Keratinocyte (primary cell): ENCODE results near the gene OGFRL1. TPM values are rescaled to one million over a fixed set of nuclear protein-coding genes. Genes with fewer than 3 reads are reported as not detected.

ENCODE experiments used
- DNase-seq: peaks from one replicate; pipeline ENCODE4 v3.0.0-alpha.2; 2011; ENCODE audit warnings: low read depth, missing footprints, low spot score
- FAIRE-seq: peaks from 2 replicates; lab custom pipeline; 2011; peaks lifted over from hg19 to GRCh38; lab: Jason Lieb, UNC
- H2AFZ ChIP-seq: 2 replicates; pipeline ENCODE4 v1.6.0; 2012; ENCODE audit warnings: low read length, control low read depth, inconsistent platforms; ENCODE audit not compliant: control insufficient read depth
- H3K27ac ChIP-seq: 2 replicates; pipeline ENCODE4 v1.5.1; 2011; ENCODE audit warnings: low read length; ENCODE audit not compliant: control insufficient read depth, insufficient read depth
- H3K27me3 ChIP-seq: 3 replicates; pipeline ENCODE4 v1.6.0; 2011; ENCODE audit warnings: low read length; ENCODE audit not compliant: control insufficient read depth, insufficient read depth; ENCODE audit errors: extremely low read depth
- H3K36me3 ChIP-seq, 2 experiments: 2 replicates in 1 of 2; 3 replicates in 1 of 2; pipeline ENCODE4 v1.5.1; 2011; ENCODE audit warnings: low read length in 2 of 2, mild to moderate bottlenecking in 1 of 2; ENCODE audit not compliant: control insufficient read depth in 2 of 2, insufficient read depth in 2 of 2; ENCODE audit errors: extremely low read depth in 1 of 2
- H3K4me1 ChIP-seq: 3 replicates; pipeline ENCODE4 v1.5.1; 2011; ENCODE audit warnings: low read length; ENCODE audit not compliant: control insufficient read depth, insufficient read depth; ENCODE audit errors: extremely low read depth
- H3K4me2 ChIP-seq: 3 replicates; pipeline ENCODE4 v1.6.0; 2011; ENCODE audit warnings: low read depth, low read length; ENCODE audit not compliant: control insufficient read depth, insufficient read depth; ENCODE audit errors: extremely low read depth
- H3K4me3 ChIP-seq, 3 experiments: fragments of 200-600 bp in 1 of 3; sonication (generic) in 1 of 3; 2 replicates in 2 of 3; 3 replicates in 1 of 3; pipeline ENCODE4 v1.5.1; 2011 to 2016; ENCODE audit warnings: low read length in 3 of 3, mild to moderate bottlenecking in 3 of 3, control low read depth in 2 of 3, inconsistent platforms in 1 of 3, low read depth in 1 of 3, mixed read lengths in 1 of 3, mixed run types in 1 of 3, moderate library complexity in 1 of 3; ENCODE audit not compliant: control insufficient read depth in 2 of 3, insufficient read depth in 2 of 3; ENCODE audit errors: extremely low read depth in 1 of 3
- H3K79me2 ChIP-seq: 2 replicates; pipeline ENCODE4 v1.6.0; 2012; ENCODE audit warnings: low read length; ENCODE audit not compliant: control insufficient read depth, insufficient read depth
- H3K9ac ChIP-seq: 3 replicates; pipeline ENCODE4 v1.6.0; 2011; ENCODE audit warnings: low read length; ENCODE audit not compliant: control insufficient read depth, insufficient read depth; ENCODE audit errors: extremely low read depth
- H3K9me1 ChIP-seq: 3 replicates; pipeline ENCODE4 v1.6.0; 2011; ENCODE audit warnings: low read length; ENCODE audit not compliant: control insufficient read depth, insufficient read depth; ENCODE audit errors: extremely low read depth
- H3K9me3 ChIP-seq: 2 replicates; pipeline ENCODE4 v1.5.1; 2012; ENCODE audit warnings: low read depth, low read length; ENCODE audit not compliant: control insufficient read depth
- H4K20me1 ChIP-seq: 3 replicates; pipeline ENCODE4 v1.6.0; 2011; ENCODE audit warnings: low read length; ENCODE audit not compliant: control insufficient read depth, insufficient read depth; ENCODE audit errors: extremely low read depth
- CTCF ChIP-seq, 3 experiments: IDR thresholded peaks in 1 of 3; conservative IDR thresholded peaks in 1 of 3; optimal IDR thresholded peaks in 1 of 3; 2 replicates in 2 of 3; 3 replicates in 1 of 3; pipeline versions ENCODE3 to v1.5.1; 2011; ENCODE audit warnings: low read length in 3 of 3, mild to moderate bottlenecking in 3 of 3, moderate library complexity in 2 of 3, control low read depth in 1 of 3, inconsistent platforms in 1 of 3; ENCODE audit not compliant: insufficient read depth in 2 of 3; ENCODE audit errors: extremely low read depth in 1 of 3
- EZH2 ChIP-seq: IDR thresholded peaks from one replicate; pipeline ENCODE4 v1.6.1; 2012; ENCODE audit warnings: inconsistent platforms, mild to moderate bottlenecking, low read length, moderate library complexity
- dilution Hi-C: fragments of 300-500 bp; cut with MboI; formaldehyde crosslinking; loops from one replicate; pipeline ENCODE4 v1.7.0; 2020; ENCODE audit warnings: low sequenced_read_pairs; ENCODE audit not compliant: extremely low pct_ligation_motif_present
- polyA plus RNA-seq, 5 experiments: library from polyadenylated mRNA; depleted of rRNA in 3 of 5; stranded (reverse) in 3 of 5; stranded (forward) in 1 of 5; unstranded in 1 of 5; fragments of >200 nt; gene quantifications; 1 replicate in 1 of 5; 2 replicates in 3 of 5; 3 replicates in 1 of 5; pipeline versions ENCODE4 v1.2.1 to v1.2.3, GENCODE V29; 2011 to 2012; ENCODE audit warnings: missing spikeins in 2 of 5, low read depth in 1 of 5, low replicate concordance in 1 of 5

Gene OGFRL1
- polyA plus RNA-seq, 1 donor (not counting 4 experiments of a cell fraction or from before 2014, with no cell fraction given): 9.3 TPM

GRCh38 chr6:71292001-71292400 is 3.4 kb downstream of the OGFRL1 start:
- H3K27me3 ChIP-seq: no peaks in the 10 kb centered on the region
- DNase-seq (no peak), FAIRE-seq (peak; percentile 34)
- H3K9me1 ChIP-seq: no peaks in the 10 kb centered on the region
- no peaks in the 10 kb centered on the region for H3K9me3 ChIP-seq
- no peak overlapping the region for H3K27ac ChIP-seq
- H3K4me1 ChIP-seq: peaks cover 29% of the 10 kb centered on the region
- no peak overlapping the region for H2AFZ ChIP-seq
- no peaks in the 10 kb centered on the region for H4K20me1 ChIP-seq
- dilution Hi-C loops: no loop called here
- no peak for TF ChIP-seq CTCF (optimal IDR thresholded peaks at IDR 0.05 in 1 of 3, IDR thresholded peaks at IDR 0.05 in 1 of 3, conservative IDR thresholded peaks at IDR 0.05 in 1 of 3; ENCODE audit: extremely low read depth in 1 of 3, insufficient read depth in 2 of 3, low read length in 3 of 3)
- TF ChIP-seq EZH2: no peak
- H3K4me2 ChIP-seq: peak overlapping the region; percentile 34
- no peak overlapping the region for H3K9ac ChIP-seq
- peaks cover 10% of the 10 kb centered on the region for H3K79me2 ChIP-seq
- H3K4me3 ChIP-seq: no peak overlapping the region
- H3K36me3 ChIP-seq: peaks cover 5 to 8% of the 10 kb centered on the region in 2 experiments

GRCh38 chr6:71294121-71294523 is 5.5 kb downstream of the OGFRL1 start:
- Histone ChIP-seq H3K4me1 (peaks cover 23% of the 10 kb centered on the region), H3K79me2 (peaks cover 10% of the 10 kb centered on the region), H4K20me1 (no peaks in the 10 kb centered on the region), H3K27ac (no peak overlapping the region), H2AFZ (no peak overlapping the region), H3K9me1 (no peaks in the 10 kb centered on the region), H3K4me2 (no peak overlapping the region), H3K9me3 (no peaks in the 10 kb centered on the region), H3K27me3 (no peaks in the 10 kb centered on the region), H3K36me3 (peaks cover 5 to 8% of the 10 kb centered on the region in 2 experiments), H3K9ac (no peak overlapping the region), H3K4me3 (no peak overlapping the region)
- DNase-seq: no peak
- no peak for FAIRE-seq
- TF ChIP-seq EZH2 (no peak), CTCF (optimal IDR thresholded peaks at IDR 0.05 in 1 of 3, IDR thresholded peaks at IDR 0.05 in 1 of 3, conservative IDR thresholded peaks at IDR 0.05 in 1 of 3; ENCODE audit: extremely low read depth in 1 of 3, insufficient read depth in 2 of 3, low read length in 3 of 3) (no peak)
- dilution Hi-C loops: no loop called here
